Measurements from ENCODE around the gene WDFY3.

The WDFY3 gene

GRCh38 chr4:84734037-84734436 lies 232.5 kb downstream of the WDFY3 start:
- no peak for DNase-seq (ENCODE audit: extremely low read depth in 1 of 2, low read depth in 1 of 2)

- no peak for DNase-seq (ENCODE audit: extremely low read depth in 1 of 2, low read depth in 1 of 2)
Observed at GRCh38 chr4:84733343-84734033, 233.0 kb downstream of the WDFY3 start.

GRCh38 chr4:84730375-84730774 lies 236.1 kb downstream of the WDFY3 start:
- no peak for DNase-seq (ENCODE audit: extremely low read depth in 1 of 2, low read depth in 1 of 2)

- no peak for DNase-seq (ENCODE audit: extremely low read depth in 1 of 2, low read depth in 1 of 2)
Observed at GRCh38 chr4:84727491-84727890, 239.0 kb downstream of the WDFY3 start.

GRCh38 chr4:84726356-84726755 lies 240.1 kb downstream of the WDFY3 start:
- DNase-seq (ENCODE audit: extremely low read depth in 1 of 2, low read depth in 1 of 2): no peak

GRCh38 chr4:84722720-84723119 lies 243.8 kb downstream of the WDFY3 start:
- DNase-seq (ENCODE audit: extremely low read depth in 1 of 2, low read depth in 1 of 2): no peak

GRCh38 chr4:84719115-84719514 lies 247.4 kb downstream of the WDFY3 start:
- DNase-seq (ENCODE audit: extremely low read depth in 1 of 2, low read depth in 1 of 2): no peak

- no peak for DNase-seq (ENCODE audit: extremely low read depth in 1 of 2, low read depth in 1 of 2)
Observed at GRCh38 chr4:84718699-84719098, 247.8 kb downstream of the WDFY3 start.

GRCh38 chr4:84710548-84710947 lies 255.9 kb downstream of the WDFY3 start:
- no peak for DNase-seq (ENCODE audit: extremely low read depth in 1 of 2, low read depth in 1 of 2)

GRCh38 chr4:84708406-84709135 lies 257.9 kb downstream of the WDFY3 start:
- DNase-seq (ENCODE audit: extremely low read depth in 1 of 2, low read depth in 1 of 2): no peak

- DNase-seq (ENCODE audit: extremely low read depth in 1 of 2, low read depth in 1 of 2): no peak
Observed at GRCh38 chr4:84706286-84706685, 260.2 kb downstream of the WDFY3 start.

- DNase-seq (ENCODE audit: extremely low read depth in 1 of 2, low read depth in 1 of 2): no peak
Observed at GRCh38 chr4:84699001-84699671, 267.4 kb downstream of the WDFY3 start.

- DNase-seq (ENCODE audit: extremely low read depth in 1 of 2, low read depth in 1 of 2): no peak
Observed at GRCh38 chr4:84697615-84698201, 268.8 kb downstream of the WDFY3 start.

GRCh38 chr4:84697159-84697558 lies 269.3 kb downstream of the WDFY3 start:
- DNase-seq (ENCODE audit: extremely low read depth in 1 of 2, low read depth in 1 of 2): no peak

GRCh38 chr4:84691800-84692199 lies 274.7 kb downstream of the WDFY3 start:
- DNase-seq (ENCODE audit: extremely low read depth in 1 of 2, low read depth in 1 of 2): no peak

- DNase-seq (ENCODE audit: extremely low read depth in 1 of 2, low read depth in 1 of 2): no peak
Observed at GRCh38 chr4:84691170-84691691, 275.3 kb downstream of the WDFY3 start.

- DNase-seq (ENCODE audit: extremely low read depth in 1 of 2, low read depth in 1 of 2): no peak
Observed at GRCh38 chr4:84690481-84690880, 276.0 kb downstream of the WDFY3 start.

GRCh38 chr4:84689197-84689596 lies 277.3 kb downstream of the WDFY3 start:
- no peak for DNase-seq (ENCODE audit: extremely low read depth in 1 of 2, low read depth in 1 of 2)

GRCh38 chr4:84688605-84689004 lies 277.9 kb downstream of the WDFY3 start:
- no peak for DNase-seq (ENCODE audit: extremely low read depth in 1 of 2, low read depth in 1 of 2)

- DNase-seq (ENCODE audit: extremely low read depth in 1 of 2, low read depth in 1 of 2): no peak
Observed at GRCh38 chr4:84685105-84685504, 281.4 kb downstream of the WDFY3 start.

GRCh38 chr4:84684361-84684760 lies 282.1 kb downstream of the WDFY3 start:
- no peak for DNase-seq (ENCODE audit: extremely low read depth in 1 of 2, low read depth in 1 of 2)

Data from activated CD8-positive, alpha-beta memory T cell treated with anti-CD3 and anti-CD28 coated beads for 1 hour (primary cell).